Neural cell (in vitro differentiated cells): Measurements from ENCODE around the gene CHST6. TPM values are rescaled to one million over a fixed set of nuclear protein-coding genes. Genes with fewer than 3 reads are reported as not detected.

Experiments used
- H2AFZ ChIP-seq: fragments of 200-600, 300-800 bp; sonication (generic), shearing (Covaris generic); 2 replicates; pipeline ENCODE4 v1.6.0; 2014; ENCODE audit warnings: low read depth, mild to moderate bottlenecking, antibody characterized with exemption, low read length, moderate library complexity
- H3F3A ChIP-seq: fragments of 200-600 bp; shearing (Covaris generic); 2 replicates; pipeline ENCODE4 v1.6.1; 2016; ENCODE audit warnings: mild to moderate bottlenecking, moderate library complexity, mixed read lengths, antibody characterized with exemption, low read length; ENCODE audit not compliant: insufficient read depth, poor library complexity, severe bottlenecking
- H3K27ac ChIP-seq: fragments of 200-600, 300-800 bp; sonication (generic), shearing (Covaris generic); 2 replicates; pipeline ENCODE4 v1.5.1; 2014; ENCODE audit warnings: mild to moderate bottlenecking, low read length, moderate library complexity
- H3K27me3 ChIP-seq: fragments of 300-800, 200-600 bp; sonication (generic), shearing (Covaris generic); 2 replicates; pipeline ENCODE4 v1.6.0; 2014; ENCODE audit warnings: mild to moderate bottlenecking, low read depth, low read length, moderate library complexity; ENCODE audit not compliant: insufficient read depth
- H3K36me3 ChIP-seq: fragments of 300-800, 200-600 bp; sonication (generic), shearing (Covaris generic); 2 replicates; pipeline ENCODE4 v1.5.1; 2014; ENCODE audit warnings: mild to moderate bottlenecking, antibody characterized with exemption, low read length, moderate library complexity; ENCODE audit not compliant: insufficient read depth
- H3K4me2 ChIP-seq: fragments of 300-800, 200-600 bp; sonication (generic), shearing (Covaris generic); 2 replicates; pipeline ENCODE4 v1.6.0; 2014; ENCODE audit warnings: mild to moderate bottlenecking, low read length
- H3K4me3 ChIP-seq: fragments of 300-800, 200-600 bp; sonication (generic), shearing (Covaris generic); 2 replicates; pipeline ENCODE4 v1.5.1; 2014; ENCODE audit warnings: mild to moderate bottlenecking, low read length, moderate library complexity
- H3K79me2 ChIP-seq: fragments of 200-600 bp; shearing (Covaris generic); replicated peaks from 2 replicates; pipeline ENCODE4 v1.6.0; 2014; ENCODE audit warnings: mild to moderate bottlenecking, low read length, moderate library complexity; ENCODE audit not compliant: insufficient read depth
- H3K9ac ChIP-seq: fragments of 300-800, 200-600 bp; sonication (generic), shearing (Covaris generic); 2 replicates; pipeline ENCODE4 v1.6.1; 2016; ENCODE audit warnings: mild to moderate bottlenecking, low read length, mixed read lengths
- H3K9me2 ChIP-seq: fragments of 200-600 bp; shearing (Covaris generic); 2 replicates; pipeline ENCODE4 v1.6.1; 2016; ENCODE audit warnings: mild to moderate bottlenecking, low read length, mixed read lengths; ENCODE audit not compliant: insufficient read depth
- H3K9me3 ChIP-seq: fragments of 200-600, 300-800 bp; sonication (generic), shearing (Covaris generic); 2 replicates; pipeline ENCODE4 v1.6.1; 2016; ENCODE audit warnings: mild to moderate bottlenecking, mixed run types, low read length, moderate library complexity, mixed read lengths
- H4K20me1 ChIP-seq: fragments of 200-600 bp; shearing (Covaris generic); 2 replicates; pipeline ENCODE4 v1.6.1; 2016; ENCODE audit warnings: mild to moderate bottlenecking, mixed run types; ENCODE audit not compliant: insufficient read depth
- EP300 ChIP-seq: fragments of 450-650 bp; conservative IDR thresholded peaks from 2 replicates; pipeline ENCODE4 v1.6.1; 2014; ENCODE audit warnings: antibody characterized with exemption, mild to moderate bottlenecking, moderate library complexity; ENCODE audit not compliant: poor library complexity, severe bottlenecking
- EZH2 ChIP-seq: fragments of 200-600, 300-800 bp; shearing (Covaris generic), sonication (generic); IDR thresholded peaks from 2 replicates; pipeline ENCODE4 v1.6.1; 2014; ENCODE audit warnings: antibody characterized with exemption, low read length, borderline replicate concordance, mild to moderate bottlenecking; ENCODE audit not compliant: insufficient read depth, poor library complexity, severe bottlenecking
- MXI1 ChIP-seq: fragments of 450-650 bp; conservative IDR thresholded peaks from 2 replicates; pipeline ENCODE4 v1.6.1; 2014; ENCODE audit warnings: antibody characterized with exemption, mild to moderate bottlenecking; ENCODE audit not compliant: poor library complexity, severe bottlenecking
- POLR2AphosphoS5 ChIP-seq: IDR thresholded peaks from 2 replicates; pipeline ENCODE4 v1.6.1; 2012
- RAD21 ChIP-seq: fragments of 450-650 bp; conservative IDR thresholded peaks from 2 replicates; pipeline ENCODE4 v1.6.1; 2014; ENCODE audit warnings: antibody characterized with exemption, mild to moderate bottlenecking, moderate library complexity
- REST ChIP-seq: IDR thresholded peaks from 2 replicates; pipeline ENCODE4 v1.6.1; 2012; ENCODE audit warnings: borderline replicate concordance
- SMC3 ChIP-seq: fragments of 450-650 bp; conservative IDR thresholded peaks from 2 replicates; pipeline ENCODE4 v1.6.1; 2014; ENCODE audit warnings: antibody characterized with exemption, mild to moderate bottlenecking, moderate library complexity; ENCODE audit not compliant: poor library complexity
- TAF1 ChIP-seq: IDR thresholded peaks from 2 replicates; pipeline ENCODE4 v1.6.1; 2012; ENCODE audit warnings: low read depth
- polyA plus RNA-seq: library from polyadenylated mRNA; depleted of rRNA; stranded (reverse); fragments of >200 nt; gene quantifications from 2 replicates; pipeline ENCODE4 v1.2.3, GENCODE V29; 2014
- TF ChIP-seq, protein P1 (sequence below): fragments of 450-650 bp; IDR thresholded peaks from 2 replicates; pipeline ENCODE4 v1.5.1; 2014; ENCODE audit warnings: antibody characterized with exemption, mild to moderate bottlenecking, moderate library complexity; ENCODE audit not compliant: poor library complexity, severe bottlenecking

The CHST6 gene
- polyA plus RNA-seq, 1 donor from 2014 or later, result 0.02 TPM

DNA sequence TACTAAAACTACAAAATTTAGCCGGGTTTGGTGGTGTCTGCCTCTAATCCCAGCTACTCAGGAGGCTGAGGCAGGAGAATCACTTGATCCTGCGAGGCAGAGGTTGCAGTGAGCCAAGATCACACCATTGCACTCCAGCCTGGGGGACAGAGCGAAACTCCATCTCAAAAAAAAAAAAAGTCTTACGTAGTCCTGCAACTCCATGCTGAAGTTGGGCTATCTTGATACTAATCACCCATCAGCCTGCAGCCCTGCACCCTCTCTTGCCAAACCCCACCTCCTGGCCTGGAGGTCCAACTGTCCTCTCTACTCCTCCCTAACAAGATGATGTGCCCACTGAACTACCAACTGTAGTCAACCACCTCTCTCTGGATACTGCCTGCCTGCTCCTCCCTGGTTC, 35.5 kb downstream of the CHST6 start:
- Histone ChIP-seq H3K4me2 (no peak overlapping the region), H3F3A (no peaks in the 10 kb centered on the region), H3K79me2 (peaks cover 52% of the 10 kb centered on the region), H3K9me2 (no peaks in the 10 kb centered on the region), H2AFZ (no peak overlapping the region), H3K27ac (no peak overlapping the region), H3K9ac (no peak overlapping the region), H3K36me3 (no peaks in the 10 kb centered on the region), H4K20me1 (no peaks in the 10 kb centered on the region), H3K4me3 (no peak overlapping the region), H3K27me3 (no peaks in the 10 kb centered on the region), H3K9me3 (no peaks in the 10 kb centered on the region)
- TF ChIP-seq POLR2AphosphoS5, result no peak
- TF ChIP-seq EP300, result no peak
- TF ChIP-seq REST, result no peak
- TF ChIP-seq RAD21, result no peak
- TF ChIP-seq MXI1, result no peak
- TF ChIP-seq, protein P1, sequence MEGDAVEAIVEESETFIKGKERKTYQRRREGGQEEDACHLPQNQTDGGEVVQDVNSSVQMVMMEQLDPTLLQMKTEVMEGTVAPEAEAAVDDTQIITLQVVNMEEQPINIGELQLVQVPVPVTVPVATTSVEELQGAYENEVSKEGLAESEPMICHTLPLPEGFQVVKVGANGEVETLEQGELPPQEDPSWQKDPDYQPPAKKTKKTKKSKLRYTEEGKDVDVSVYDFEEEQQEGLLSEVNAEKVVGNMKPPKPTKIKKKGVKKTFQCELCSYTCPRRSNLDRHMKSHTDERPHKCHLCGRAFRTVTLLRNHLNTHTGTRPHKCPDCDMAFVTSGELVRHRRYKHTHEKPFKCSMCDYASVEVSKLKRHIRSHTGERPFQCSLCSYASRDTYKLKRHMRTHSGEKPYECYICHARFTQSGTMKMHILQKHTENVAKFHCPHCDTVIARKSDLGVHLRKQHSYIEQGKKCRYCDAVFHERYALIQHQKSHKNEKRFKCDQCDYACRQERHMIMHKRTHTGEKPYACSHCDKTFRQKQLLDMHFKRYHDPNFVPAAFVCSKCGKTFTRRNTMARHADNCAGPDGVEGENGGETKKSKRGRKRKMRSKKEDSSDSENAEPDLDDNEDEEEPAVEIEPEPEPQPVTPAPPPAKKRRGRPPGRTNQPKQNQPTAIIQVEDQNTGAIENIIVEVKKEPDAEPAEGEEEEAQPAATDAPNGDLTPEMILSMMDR, result no peak
- TF ChIP-seq TAF1, result no peak
- TF ChIP-seq SMC3, result no peak

DNA sequence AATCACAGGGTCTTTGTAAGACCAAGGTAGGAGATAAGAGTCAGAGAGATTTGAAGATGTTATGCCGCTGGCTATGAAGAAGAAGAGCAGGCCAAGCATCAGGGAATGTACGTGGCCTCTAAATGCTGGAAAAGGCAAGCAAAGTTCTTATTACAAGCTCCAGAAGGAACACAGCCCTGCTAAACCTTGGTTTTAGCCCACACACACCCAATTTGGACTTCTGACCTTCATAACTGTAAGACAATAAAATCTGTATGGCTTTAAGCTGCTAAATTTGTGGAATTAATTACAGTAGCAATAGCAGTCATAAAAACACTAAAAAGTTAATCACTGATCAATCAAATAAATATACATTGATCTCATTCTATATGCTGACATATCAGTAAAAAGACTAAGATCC, 36.8 kb downstream of the CHST6 start:
- H3K27ac ChIP-seq, result no peak overlapping the region
- H3F3A ChIP-seq, result no peaks in the 10 kb centered on the region
- no peak overlapping the region for H3K4me2 ChIP-seq
- H3K4me3 ChIP-seq, result no peak overlapping the region
- H3K9me2 ChIP-seq, result no peaks in the 10 kb centered on the region
- no peaks in the 10 kb centered on the region for H3K36me3 ChIP-seq
- peaks cover 56% of the 10 kb centered on the region for H3K79me2 ChIP-seq
- H3K9ac ChIP-seq, result no peak overlapping the region
- no peak overlapping the region for H2AFZ ChIP-seq
- no peaks in the 10 kb centered on the region for H4K20me1 ChIP-seq
- H3K27me3 ChIP-seq, result no peaks in the 10 kb centered on the region
- no peaks in the 10 kb centered on the region for H3K9me3 ChIP-seq
- TF ChIP-seq EP300 (no peak), SMC3 (no peak), EZH2 (no peak), POLR2AphosphoS5 (no peak), TAF1 (no peak), RAD21 (no peak), MXI1 (no peak), REST (no peak)
- TF ChIP-seq, protein P1, result no peak
